RWPE1 (cell line): Measurements from ENCODE around the gene C14orf180.

Experiments used
- CTCF ChIA-PET: fragments of 350-600 bp; sonication (Branson Sonifier 250); formaldehyde crosslinking; extraction: SDS; loops from one replicate; lab custom pipeline; 2021; lab: Yijun Ruan, JAX
- POLR2A ChIA-PET: fragments of 400-600 bp; formaldehyde crosslinking; extraction: SDS; loops from one replicate; lab custom pipeline; 2020; ENCODE audit warnings: antibody characterized with exemption; ENCODE audit not compliant: low non-redundant PET; lab: Yijun Ruan, JAX
- DNase-seq: peaks from one replicate; pipeline ENCODE4 v3.0.0; 2012; ENCODE audit warnings: low spot score
- H3K27ac ChIP-seq: fragments of 450-650 bp; 2 replicates; pipeline ENCODE4 v1.5.1; 2017
- TF ChIP-seq, protein P1 (sequence below): fragments of 450-650 bp; conservative IDR thresholded peaks from 2 replicates; pipeline ENCODE4 v1.5.1; 2017; ENCODE audit warnings: low read depth, mild to moderate bottlenecking

C14orf180 gene

DNA sequence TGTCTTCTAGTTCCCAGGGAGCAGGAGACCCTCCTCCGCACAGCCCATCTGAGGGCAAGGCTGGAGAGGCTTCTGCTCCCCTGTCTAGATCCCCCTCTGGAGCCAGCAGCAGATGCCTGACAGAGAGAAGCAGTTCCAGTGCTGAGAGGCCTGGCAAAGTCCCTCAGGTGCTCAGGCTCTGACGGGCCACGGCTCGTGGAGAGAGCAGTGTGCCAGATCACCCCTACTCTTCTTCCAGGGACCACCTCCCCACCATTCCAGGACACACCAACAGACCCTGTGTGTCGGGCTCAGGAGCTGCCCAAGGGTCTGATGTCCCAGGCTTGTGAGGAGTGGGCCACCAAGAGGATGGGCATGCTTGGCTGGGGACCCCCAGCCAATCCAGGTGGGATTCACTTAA, 22.5 kb upstream of the C14orf180 start:
- H3K27ac ChIP-seq: no peak overlapping the region
- no peak for DNase-seq
- CTCF ChIA-PET: no interaction called here
- POLR2A ChIA-PET: no interaction called here
- TF ChIP-seq, protein P1, sequence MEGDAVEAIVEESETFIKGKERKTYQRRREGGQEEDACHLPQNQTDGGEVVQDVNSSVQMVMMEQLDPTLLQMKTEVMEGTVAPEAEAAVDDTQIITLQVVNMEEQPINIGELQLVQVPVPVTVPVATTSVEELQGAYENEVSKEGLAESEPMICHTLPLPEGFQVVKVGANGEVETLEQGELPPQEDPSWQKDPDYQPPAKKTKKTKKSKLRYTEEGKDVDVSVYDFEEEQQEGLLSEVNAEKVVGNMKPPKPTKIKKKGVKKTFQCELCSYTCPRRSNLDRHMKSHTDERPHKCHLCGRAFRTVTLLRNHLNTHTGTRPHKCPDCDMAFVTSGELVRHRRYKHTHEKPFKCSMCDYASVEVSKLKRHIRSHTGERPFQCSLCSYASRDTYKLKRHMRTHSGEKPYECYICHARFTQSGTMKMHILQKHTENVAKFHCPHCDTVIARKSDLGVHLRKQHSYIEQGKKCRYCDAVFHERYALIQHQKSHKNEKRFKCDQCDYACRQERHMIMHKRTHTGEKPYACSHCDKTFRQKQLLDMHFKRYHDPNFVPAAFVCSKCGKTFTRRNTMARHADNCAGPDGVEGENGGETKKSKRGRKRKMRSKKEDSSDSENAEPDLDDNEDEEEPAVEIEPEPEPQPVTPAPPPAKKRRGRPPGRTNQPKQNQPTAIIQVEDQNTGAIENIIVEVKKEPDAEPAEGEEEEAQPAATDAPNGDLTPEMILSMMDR: no peak

GRCh38 chr14:104557766-104558165, 21.8 kb upstream of the C14orf180 start:
- no peak for DNase-seq
- ChIA-PET POLR2A (no interaction called here), CTCF (interaction anchor here (1.0 kb wide), 1 partner anchor 191 kb away, joined by 3 read pairs; no protein-coding TSS in a partner anchor)
- no peak overlapping the region for H3K27ac ChIP-seq
- TF ChIP-seq, protein P1: no peak

DNA sequence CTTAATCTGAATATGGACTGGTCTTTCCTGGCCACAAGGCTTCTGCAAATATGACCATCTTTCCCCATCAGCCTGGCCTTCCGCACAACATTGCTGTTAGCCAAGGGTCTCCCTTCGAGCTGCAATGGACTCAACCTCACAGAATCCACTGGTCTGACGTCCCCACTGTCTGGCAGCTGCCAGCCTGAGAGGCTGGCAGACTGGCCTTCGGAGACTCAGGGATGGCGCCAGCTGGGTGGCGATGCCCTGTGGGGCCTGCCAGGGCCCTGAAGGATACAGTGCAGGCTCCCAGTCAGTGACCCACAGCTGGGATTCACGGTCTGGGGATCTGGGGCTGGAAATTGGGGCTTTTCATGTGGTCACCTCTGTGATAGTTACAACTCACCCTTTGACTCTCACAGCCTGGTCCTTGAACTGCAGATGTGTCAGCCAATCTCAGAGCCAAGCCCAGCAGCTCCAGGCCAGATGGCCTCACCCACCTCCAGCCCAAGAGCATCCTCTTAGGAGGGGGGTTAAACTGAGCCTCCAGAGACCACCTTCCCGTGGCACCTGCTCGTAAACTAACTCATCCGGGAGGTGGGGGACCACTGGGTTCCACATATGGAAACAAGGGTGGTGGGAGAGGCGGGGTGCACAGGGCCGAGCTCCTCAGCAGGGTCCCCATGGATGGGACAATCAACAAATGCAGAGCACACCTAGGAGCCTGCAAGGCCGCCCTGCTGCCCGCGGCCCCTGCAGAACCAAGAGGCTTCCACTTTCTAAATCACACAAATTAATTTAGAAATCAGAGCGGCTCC, 21.1 kb upstream of the C14orf180 start:
- no peak for DNase-seq
- TF ChIP-seq, protein P1: no peak
- CTCF ChIA-PET: interaction anchor here (0.6 to 1.0 kb wide), 2 partner anchors 185 to 191 kb away, joined by 3 read pairs; no protein-coding TSS in a partner anchor
- POLR2A ChIA-PET: no interaction called here
- no peak overlapping the region for H3K27ac ChIP-seq

DNA sequence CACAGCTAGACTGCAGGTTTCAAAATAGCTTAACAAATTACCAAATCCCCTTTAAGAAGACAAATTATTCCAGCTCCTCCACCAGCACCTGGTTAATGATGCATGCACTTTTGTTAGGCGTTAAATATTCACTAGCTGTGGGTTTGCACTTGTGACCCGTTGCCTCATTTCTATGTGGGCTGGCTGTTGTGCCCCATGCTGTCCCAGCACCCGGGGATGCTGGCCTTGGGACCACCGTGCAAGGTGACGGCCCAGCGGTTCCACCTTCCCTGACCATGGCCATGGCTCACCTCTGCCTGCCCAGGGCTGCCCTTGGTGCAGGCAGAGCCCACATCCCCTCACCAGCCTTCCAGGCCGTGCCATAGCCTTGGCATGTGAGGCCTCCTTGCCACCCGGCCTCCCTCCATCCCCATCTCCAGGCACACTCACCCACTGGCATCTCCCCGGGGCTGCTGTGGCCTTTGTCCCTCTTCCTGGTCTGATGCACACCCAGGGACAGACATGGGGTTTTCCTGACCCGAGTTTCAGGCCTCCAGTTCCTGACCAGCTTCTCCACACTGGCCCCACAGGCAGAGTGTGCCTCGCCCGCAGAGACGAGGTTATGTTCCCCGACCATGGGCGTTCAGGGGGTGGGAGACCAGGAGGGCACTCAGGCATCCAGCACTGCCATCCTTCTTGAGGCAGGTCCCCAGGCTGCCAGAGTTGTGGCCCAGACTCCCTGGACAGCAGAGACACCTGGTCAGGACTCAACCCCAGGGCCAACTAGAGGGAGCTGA, 20.3 kb upstream of the C14orf180 start:
- ChIA-PET CTCF (interaction anchor here (0.6 kb wide), 1 partner anchor 185 kb away, joined by 3 read pairs; no protein-coding TSS in a partner anchor), POLR2A (no interaction called here)
- TF ChIP-seq, protein P1: no peak
- no peak overlapping the region for H3K27ac ChIP-seq
- no peak for DNase-seq

DNA sequence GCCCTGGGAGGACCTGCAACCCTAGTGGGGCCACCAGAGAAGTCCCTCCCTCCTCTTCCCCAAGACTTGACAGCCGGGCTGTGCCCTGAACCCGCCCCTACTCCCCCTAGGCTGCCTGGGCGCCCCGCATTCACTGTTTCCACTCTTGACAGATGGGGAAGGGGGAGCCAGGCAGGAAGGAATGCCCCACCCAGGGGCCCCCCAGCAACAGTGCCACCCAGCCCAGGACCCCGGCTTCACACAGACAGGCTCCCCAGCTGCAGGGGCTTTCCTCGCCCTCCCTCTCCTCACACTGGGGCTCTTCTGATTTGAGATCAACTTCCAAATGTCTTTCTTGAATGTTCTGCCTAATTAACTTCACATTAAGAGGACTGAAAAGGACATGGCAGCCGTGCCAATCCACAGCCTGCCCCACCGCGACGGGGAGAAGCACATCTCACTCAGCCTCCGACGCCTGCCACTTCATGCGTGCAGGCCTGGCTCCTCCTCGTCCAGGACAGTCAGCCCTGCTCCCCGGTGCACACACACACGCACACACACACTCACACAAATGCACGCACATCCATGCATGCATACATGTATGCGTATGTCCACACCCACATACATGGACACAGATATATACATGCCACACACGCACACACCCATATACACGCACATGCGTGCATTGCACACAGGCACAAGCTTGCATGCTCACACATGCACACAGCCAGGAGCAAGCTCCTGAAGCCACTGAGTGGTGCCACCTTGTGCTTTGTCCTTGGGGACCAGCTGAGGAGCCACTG, 19.6 kb upstream of the C14orf180 start:
- TF ChIP-seq, protein P1: no peak
- ChIA-PET POLR2A (no interaction called here), CTCF (no interaction called here)

GRCh38 chr14:104560586-104560945, 19.0 kb upstream of the C14orf180 start:
- H3K27ac ChIP-seq: no peak overlapping the region
- CTCF ChIA-PET: no interaction called here
- DNase-seq: no peak
- TF ChIP-seq, protein P1: no peak
- POLR2A ChIA-PET: no interaction called here

More for the DNA sequence above, 19.6 kb upstream of the C14orf180 start:
- no peak overlapping the region for H3K27ac ChIP-seq
- no peak for DNase-seq
